HepG2 (cell line): ENCODE data around the gene MYO1B. TPM values are rescaled to one million over a fixed set of nuclear protein-coding genes. Genes with fewer than 3 reads are reported as not detected.

Experiments
- ATAC-seq: fragments of 200-7000 bp; cut with Tn5 transposase; 3 replicates; pipeline ENCODE4 v1.9.1; 2020; ENCODE audit warnings: mild to moderate bottlenecking, moderate library complexity
- BruUV-seq: library from RNA; stranded (reverse); fragments of 400-500 nt; replicated peaks from 2 replicates; lab custom pipeline; 2021; lab: Mats Ljungman, UMichigan
- CTCF ChIA-PET: fragments of 300-600 bp; formaldehyde crosslinking; extraction: SDS; loops from one replicate; lab custom pipeline; 2021; ENCODE audit warnings: low total read pairs, inconsistent platforms, low intra/inter-chr PET ratio; lab: Yijun Ruan, JAX
- POLR2A ChIA-PET: fragments of 350-600 bp; sonication (Branson Sonifier 250); formaldehyde crosslinking; loops from one replicate; lab custom pipeline; 2020; ENCODE audit warnings: antibody characterized with exemption, inconsistent platforms; lab: Yijun Ruan, JAX
- DNase-seq: peaks from one replicate; pipeline ENCODE4 v3.0.0-alpha.2; 2015; ENCODE audit warnings: low spot score
- FAIRE-seq: peaks from 3 replicates; lab custom pipeline; 2011; peaks lifted over from hg19 to GRCh38; lab: Jason Lieb, UNC
- H2AFZ ChIP-seq: one replicate; pipeline ENCODE4 v1.6.1; 2011; ENCODE audit warnings: low read length, inconsistent platforms
- H3K27ac ChIP-seq: fragments of 300-600 bp; 3 replicates; pipeline ENCODE4 v1.8.0; 2011; ENCODE audit warnings: mixed run types, mild to moderate bottlenecking, mixed read lengths, low read length, inconsistent platforms; ENCODE audit not compliant: insufficient read depth; ENCODE audit errors: extremely low read length
- H3K27me3 ChIP-seq, 2 experiments: fragments of 200-600 bp in 1 of 2; 2 replicates in 1 of 2; 3 replicates in 1 of 2; pipeline versions ENCODE4 v1.6.0 to v1.8.0; 2011; ENCODE audit warnings: low read length in 2 of 2, mild to moderate bottlenecking in 2 of 2, moderate library complexity in 2 of 2, inconsistent platforms in 1 of 2; ENCODE audit not compliant: insufficient read depth in 2 of 2, control insufficient read depth in 1 of 2
- H3K36me3 ChIP-seq, 2 experiments: fragments of 200-600 bp in 1 of 2; replicated peaks in 1 of 2; 2 replicates in 1 of 2; 3 replicates in 1 of 2; pipeline versions ENCODE4 v1.5.1 to v1.8.0; 2011; ENCODE audit warnings: low read length in 2 of 2, inconsistent platforms in 1 of 2; ENCODE audit not compliant: insufficient read depth in 2 of 2, control insufficient read depth in 1 of 2
- H3K4me1 ChIP-seq: 2 replicates; pipeline ENCODE4 v1.5.1; 2012; ENCODE audit warnings: low read length, inconsistent platforms; ENCODE audit not compliant: insufficient read depth
- H3K4me2 ChIP-seq: 2 replicates; pipeline ENCODE4 v1.6.0; 2011; ENCODE audit warnings: low read depth, low read length, inconsistent platforms
- H3K4me3 ChIP-seq, 3 experiments: fragments of 200-600 bp in 1 of 3; sonication (generic), shearing (Covaris generic) in 1 of 3; replicated peaks in 1 of 3; 2 replicates each; pipeline ENCODE4 v1.5.1; 2011 to 2016; ENCODE audit warnings: low read length in 3 of 3, inconsistent platforms in 2 of 3, low read depth in 2 of 3, mild to moderate bottlenecking in 2 of 3, control low read depth in 1 of 3, mixed read lengths in 1 of 3; ENCODE audit not compliant: insufficient read depth in 1 of 3
- H3K79me2 ChIP-seq: one replicate; pipeline ENCODE4 v1.6.1; 2011; ENCODE audit warnings: low read length, inconsistent platforms; ENCODE audit not compliant: insufficient read depth
- H3K9ac ChIP-seq: 2 replicates; pipeline ENCODE4 v1.6.0; 2011; ENCODE audit warnings: mild to moderate bottlenecking, low read depth, low read length, inconsistent platforms; ENCODE audit not compliant: insufficient read depth
- H3K9me3 ChIP-seq: 2 replicates; pipeline ENCODE4 v1.5.1; 2012; ENCODE audit warnings: mild to moderate bottlenecking, low read length
- H4K20me1 ChIP-seq: 2 replicates; pipeline ENCODE4 v1.6.0; 2011; ENCODE audit warnings: inconsistent platforms, mild to moderate bottlenecking, low read length, moderate library complexity; ENCODE audit not compliant: insufficient read depth
- ARNTL ChIP-seq: sonication (generic); formaldehyde crosslinking; IDR thresholded peaks from 2 replicates; pipeline ENCODE4 v1.4.0; 2020; ENCODE audit warnings: mild to moderate bottlenecking, missing genetic modification reagents
- CENPX ChIP-seq: sonication (generic); formaldehyde crosslinking; IDR thresholded peaks from 2 replicates; pipeline ENCODE4 v1.9.0; 2021; ENCODE audit warnings: mild to moderate bottlenecking, missing genetic modification reagents, moderate library complexity
- DNMT3B ChIP-seq: conservative IDR thresholded peaks from 2 replicates; pipeline ENCODE4 v1.6.1; 2016; ENCODE audit warnings: missing biosample characterization, control low read depth
- HES4 ChIP-seq: sonication (generic); formaldehyde crosslinking; IDR thresholded peaks from 2 replicates; pipeline ENCODE4 v1.9.0; 2021; ENCODE audit warnings: mild to moderate bottlenecking, missing genetic modification reagents, borderline replicate concordance
- KDM2A ChIP-seq: sonication (generic); formaldehyde crosslinking; IDR thresholded peaks from 2 replicates; pipeline ENCODE4 v1.4.0; 2020; ENCODE audit warnings: low read depth, missing genetic modification reagents, borderline replicate concordance
- KDM5A ChIP-seq: fragments of 200-600 bp; sonication (generic); IDR thresholded peaks from 2 replicates; pipeline ENCODE4 v1.7.0; 2018; ENCODE audit warnings: antibody characterized with exemption, mild to moderate bottlenecking, low read length, borderline replicate concordance
- KLF15 ChIP-seq: sonication (generic); formaldehyde crosslinking; IDR thresholded peaks from 2 replicates; pipeline ENCODE4 v1.8.1; 2023; ENCODE audit warnings: borderline replicate concordance, mild to moderate bottlenecking, inconsistent platforms, missing genetic modification reagents, mixed read lengths
- MEIS2 ChIP-seq: sonication (generic); formaldehyde crosslinking; IDR thresholded peaks from 2 replicates; pipeline ENCODE4 v1.9.0; 2021; ENCODE audit warnings: mild to moderate bottlenecking, missing genetic modification reagents
- REXO4 ChIP-seq: sonication (generic); formaldehyde crosslinking; IDR thresholded peaks from 2 replicates; pipeline ENCODE4 v1.8.0; 2022; ENCODE audit warnings: missing genetic modification reagents, mild to moderate bottlenecking, borderline replicate concordance
- ZBTB42 ChIP-seq: sonication (generic); formaldehyde crosslinking; IDR thresholded peaks from 2 replicates; pipeline ENCODE4 v1.5.0; 2020; ENCODE audit warnings: mild to moderate bottlenecking, missing genetic modification reagents
- ZNF441 ChIP-seq: sonication (generic); formaldehyde crosslinking; IDR thresholded peaks from 2 replicates; pipeline ENCODE4 v1.7.0; 2021; ENCODE audit warnings: missing genetic modification reagents, borderline replicate concordance
- ZNF510 ChIP-seq: sonication (generic); formaldehyde crosslinking; IDR thresholded peaks from 2 replicates; pipeline ENCODE4 v1.4.0; 2020; ENCODE audit warnings: low read depth, mild to moderate bottlenecking, missing genetic modification reagents
- WGBS: methylation state at CpG from one replicate; pipeline ENCODE4 v1.1.6; 2017; ENCODE audit warnings: low lambda C conversion rate; 5-methylcytosine and 5-hydroxymethylcytosine counted together
- in situ Hi-C: cut with HindIII; loops from 2 replicates; pipeline ENCODE4 v1.10.0; 2017; ENCODE audit warnings: low pct_unique_long_range_greater_than_20kb; ENCODE audit not compliant: extremely low pct_ligation_motif_present
- intact Hi-C: fragments of 100-400 bp; cut with micrococcal nuclease; formaldehyde crosslinking; loops from one replicate; pipeline ENCODE4 v1.10.0; 2022; ENCODE audit not compliant: unreplicated experiment
- polyA plus RNA-seq, 8 experiments: library from polyadenylated mRNA; depleted of rRNA in 3 of 8; stranded (reverse) in 7 of 8; unstranded in 1 of 8; fragments of >200 nt; fragmentation: Illumina TruSeq in 4 of 8; extraction: Trizol in 4 of 8; gene quantifications; 2 replicates each; pipeline versions ENCODE4 v1.2.1 to v1.2.3, GENCODE V29; 2011 to 2016; ENCODE audit warnings: low read depth in 4 of 8, missing spikeins in 1 of 8, mixed read lengths in 1 of 8; ENCODE audit not compliant: insufficient read depth in 1 of 8
- total RNA-seq, 5 experiments: library from RNA; depleted of rRNA; stranded (reverse); fragments of >200 nt; fragmentation: Illumina TruSeq; extraction: Trizol; gene quantifications; 2 replicates each; pipeline ENCODE4 v1.2.3, GENCODE V29; 2016; ENCODE audit warnings: low read depth in 1 of 5
- TF ChIP-seq, protein P1 (sequence below): sonication (generic); formaldehyde crosslinking; IDR thresholded peaks from 2 replicates; pipeline ENCODE4 v1.4.0; 2020; ENCODE audit warnings: missing genetic modification reagents, borderline replicate concordance
- TF ChIP-seq, protein P2 (sequence below): sonication (generic); formaldehyde crosslinking; IDR thresholded peaks from 2 replicates; pipeline ENCODE4 v1.4.0; 2020; ENCODE audit warnings: missing genetic modification reagents, low read depth, mild to moderate bottlenecking, borderline replicate concordance
- TF ChIP-seq, protein P3 (sequence below): IDR thresholded peaks from 2 replicates; pipeline ENCODE4 v1.6.1; 2016; ENCODE audit warnings: mild to moderate bottlenecking
- TF ChIP-seq, protein P4 (sequence below): sonication (generic); formaldehyde crosslinking; IDR thresholded peaks from 2 replicates; pipeline ENCODE4 v1.8.0; 2022; ENCODE audit warnings: low read depth, missing genetic modification reagents

The MYO1B gene
- total and polyA plus RNA-seq, 2 of the 13 experiments (the other 11 are each of a cell fraction or from before 2014, with no cell fraction given), result 36.9 to 89.8 TPM

DNA sequence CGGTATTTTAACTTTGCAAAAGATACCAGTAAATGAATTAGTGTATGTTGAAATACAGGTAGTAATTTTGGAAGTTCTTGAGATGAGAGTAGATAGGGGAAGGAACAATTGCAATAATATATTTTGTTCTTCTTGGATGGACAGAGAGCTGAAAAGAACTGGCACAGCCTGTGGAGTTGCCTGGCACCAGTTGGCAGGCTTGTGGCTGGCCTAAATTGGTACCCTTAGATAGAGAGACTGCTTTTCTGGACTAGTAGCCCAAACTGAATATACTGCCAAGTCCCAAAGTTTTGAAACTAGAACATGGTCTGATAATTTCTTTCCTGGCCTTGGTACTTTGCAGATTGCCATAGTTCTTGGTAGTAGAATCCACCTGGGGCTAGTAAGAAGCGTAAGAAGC, 26.9 kb downstream of the MYO1B start (continued):
- no peak for TF ChIP-seq KDM2A
- TF ChIP-seq ZBTB42 (CRISPR knock-in tag), result no peak

DNA sequence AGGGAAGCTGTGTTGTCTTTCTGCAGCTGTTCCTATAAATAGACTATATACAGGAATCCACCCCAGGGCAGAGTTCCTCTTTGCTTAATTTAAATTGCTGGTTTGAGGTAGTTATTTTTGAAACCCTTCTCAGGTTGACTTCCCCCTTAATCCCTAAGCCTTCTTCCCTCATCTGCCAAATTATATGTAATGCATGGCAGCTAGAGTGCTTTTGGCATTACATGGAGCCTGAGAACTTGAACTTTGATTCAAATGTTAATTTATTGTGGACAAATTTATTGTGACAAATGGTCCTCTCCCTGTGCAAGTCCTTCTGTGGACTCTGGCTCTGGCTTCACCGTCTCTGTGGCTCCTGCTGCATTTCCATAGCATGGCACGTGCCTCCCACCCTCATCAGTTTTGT, 29.2 kb downstream of the MYO1B start:
- Histone ChIP-seq H3K4me1 (peaks cover 9% of the 10 kb centered on the region; the same call in 1 of the 2 replicates), H3K4me3 (no peak overlapping the region), H4K20me1 (0 out of 2 replicates have a peak, but pooled peaks cover 5% of the 10 kb centered on the region), H3K9me3 (no peaks in the 10 kb centered on the region), H3K4me2 (no peak overlapping the region), H3K27ac (no peak overlapping the region), H3K79me2 (peaks cover 69% of the 10 kb centered on the region), H3K36me3 (peaks cover 2 to 18% of the 10 kb centered on the region in 2 experiments; a peak in 4 of 5 replicates), H3K27me3 (no peaks in the 10 kb centered on the region), H3K9ac (no peak overlapping the region), H2AFZ (no peak overlapping the region)
- ATAC-seq, result no peak
- no peak for DNase-seq
- WGBS, result 98% methylated on average over 2 of the region's 2 CpGs
- in situ Hi-C loops (no loop called here), intact Hi-C loops (no loop called here)
- no peak for FAIRE-seq
- no TSS peak for BruUV-seq
- CTCF ChIA-PET, result no interaction called here
- no peak for TF ChIP-seq ZNF441
- TF ChIP-seq KLF15, result no peak
- TF ChIP-seq, protein P1, sequence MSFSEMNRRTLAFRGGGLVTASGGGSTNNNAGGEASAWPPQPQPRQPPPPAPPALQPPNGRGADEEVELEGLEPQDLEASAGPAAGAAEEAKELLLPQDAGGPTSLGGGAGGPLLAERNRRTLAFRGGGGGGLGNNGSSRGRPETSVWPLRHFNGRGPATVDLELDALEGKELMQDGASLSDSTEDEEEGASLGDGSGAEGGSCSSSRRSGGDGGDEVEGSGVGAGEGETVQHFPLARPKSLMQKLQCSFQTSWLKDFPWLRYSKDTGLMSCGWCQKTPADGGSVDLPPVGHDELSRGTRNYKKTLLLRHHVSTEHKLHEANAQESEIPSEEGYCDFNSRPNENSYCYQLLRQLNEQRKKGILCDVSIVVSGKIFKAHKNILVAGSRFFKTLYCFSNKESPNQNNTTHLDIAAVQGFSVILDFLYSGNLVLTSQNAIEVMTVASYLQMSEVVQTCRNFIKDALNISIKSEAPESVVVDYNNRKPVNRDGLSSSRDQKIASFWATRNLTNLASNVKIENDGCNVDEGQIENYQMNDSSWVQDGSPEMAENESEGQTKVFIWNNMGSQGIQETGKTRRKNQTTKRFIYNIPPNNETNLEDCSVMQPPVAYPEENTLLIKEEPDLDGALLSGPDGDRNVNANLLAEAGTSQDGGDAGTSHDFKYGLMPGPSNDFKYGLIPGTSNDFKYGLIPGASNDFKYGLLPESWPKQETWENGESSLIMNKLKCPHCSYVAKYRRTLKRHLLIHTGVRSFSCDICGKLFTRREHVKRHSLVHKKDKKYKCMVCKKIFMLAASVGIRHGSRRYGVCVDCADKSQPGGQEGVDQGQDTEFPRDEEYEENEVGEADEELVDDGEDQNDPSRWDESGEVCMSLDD (CRISPR knock-in tag), result no peak
- TF ChIP-seq, protein P2, sequence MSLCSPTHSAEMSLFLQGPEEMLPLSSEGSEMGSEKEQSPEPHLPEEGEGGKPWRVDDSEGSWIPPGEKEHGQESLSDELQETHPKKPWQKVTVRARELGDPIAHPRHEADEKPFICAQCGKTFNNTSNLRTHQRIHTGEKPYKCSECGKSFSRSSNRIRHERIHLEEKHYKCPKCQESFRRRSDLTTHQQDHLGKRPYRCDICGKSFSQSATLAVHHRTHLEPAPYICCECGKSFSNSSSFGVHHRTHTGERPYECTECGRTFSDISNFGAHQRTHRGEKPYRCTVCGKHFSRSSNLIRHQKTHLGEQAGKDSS (CRISPR knock-in tag), result no peak
- TF ChIP-seq, protein P3, sequence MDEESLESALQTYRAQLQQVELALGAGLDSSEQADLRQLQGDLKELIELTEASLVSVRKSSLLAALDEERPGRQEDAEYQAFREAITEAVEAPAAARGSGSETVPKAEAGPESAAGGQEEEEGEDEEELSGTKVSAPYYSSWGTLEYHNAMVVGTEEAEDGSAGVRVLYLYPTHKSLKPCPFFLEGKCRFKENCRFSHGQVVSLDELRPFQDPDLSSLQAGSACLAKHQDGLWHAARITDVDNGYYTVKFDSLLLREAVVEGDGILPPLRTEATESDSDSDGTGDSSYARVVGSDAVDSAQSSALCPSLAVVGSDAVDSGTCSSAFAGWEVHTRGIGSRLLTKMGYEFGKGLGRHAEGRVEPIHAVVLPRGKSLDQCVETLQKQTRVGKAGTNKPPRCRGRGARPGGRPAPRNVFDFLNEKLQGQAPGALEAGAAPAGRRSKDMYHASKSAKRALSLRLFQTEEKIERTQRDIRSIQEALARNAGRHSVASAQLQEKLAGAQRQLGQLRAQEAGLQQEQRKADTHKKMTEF, result no peak
- no peak for TF ChIP-seq ARNTL (CRISPR knock-in tag)
- TF ChIP-seq HES4 (CRISPR knock-in tag), result no peak
- TF ChIP-seq DNMT3B (CRISPR knock-in tag), result no peak
- TF ChIP-seq, protein P4, sequence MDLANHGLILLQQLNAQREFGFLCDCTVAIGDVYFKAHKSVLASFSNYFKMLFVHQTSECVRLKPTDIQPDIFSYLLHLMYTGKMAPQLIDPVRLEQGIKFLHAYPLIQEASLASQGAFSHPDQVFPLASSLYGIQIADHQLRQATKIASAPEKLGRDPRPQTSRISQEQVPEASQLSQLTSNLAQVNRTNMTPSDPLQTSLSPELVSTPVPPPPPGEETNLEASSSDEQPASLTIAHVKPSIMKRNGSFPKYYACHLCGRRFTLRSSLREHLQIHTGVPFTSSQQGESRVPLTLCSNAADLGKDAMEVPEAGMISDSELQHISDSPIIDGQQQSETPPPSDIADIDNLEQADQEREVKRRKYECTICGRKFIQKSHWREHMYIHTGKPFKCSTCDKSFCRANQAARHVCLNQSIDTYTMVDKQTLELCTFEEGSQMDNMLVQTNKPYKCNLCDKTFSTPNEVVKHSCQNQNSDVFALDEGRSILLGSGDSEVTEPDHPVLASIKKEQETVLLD (CRISPR knock-in tag), result no peak
- no peak for TF ChIP-seq REXO4
- no peak for TF ChIP-seq ZNF510 (CRISPR knock-in tag)
- TF ChIP-seq CENPX (CRISPR knock-in tag), result no peak
- TF ChIP-seq MEIS2 (CRISPR knock-in tag), result no peak
- no peak for TF ChIP-seq KDM5A
- POLR2A ChIA-PET, result no interaction called here
